ENCODE data around the gene SUN1. TPM values are rescaled to one million over a fixed set of nuclear protein-coding genes. Genes with fewer than 3 reads are reported as not detected.

Gene SUN1
- total RNA-seq, 1 experiment from 2014 or later = 181 TPM

GRCh38 chr7:786472-787255 lies 45.6 kb upstream of the SUN1 start:
- no peak overlapping the region for H2AFZ ChIP-seq (ENCODE audit: low read depth, low read length, poor library complexity, severe bottlenecking)
- POLR2A ChIA-PET = no interaction called here
- no peak overlapping the region for H3K4me3 ChIP-seq (replicated peaks in 1 of 2; ENCODE audit: low read depth in 1 of 2, low read length in 2 of 2)
- H3K27ac ChIP-seq (ENCODE audit: low read depth, low read length) = no peak overlapping the region
- H4K20me1 ChIP-seq (ENCODE audit: insufficient read depth) = no peaks in the 10 kb centered on the region
- H3K79me2 ChIP-seq (ENCODE audit: insufficient read depth, low read length) = no peaks in the 10 kb centered on the region
- no TSS peak for BruUV-seq (replicated peaks)
- TF ChIP-seq TCF7L2 (IDR thresholded peaks at IDR 0.05; ENCODE audit: borderline replicate concordance, extremely low read depth, insufficient read depth, insufficient read length) (no peak), ZNF274 (IDR thresholded peaks at IDR 0.05; ENCODE audit: low read depth, low read length) (no peak), SP1 (IDR thresholded peaks at IDR 0.05; ENCODE audit: low read depth) (no peak), MAX (IDR thresholded peaks at IDR 0.05) (no peak), CTCF (IDR thresholded peaks at IDR 0.05 in 2 of 3, conservative IDR thresholded peaks at IDR 0.05 in 1 of 3; ENCODE audit: borderline replicate concordance in 1 of 3, insufficient read depth in 1 of 3, low read depth in 2 of 3, low read length in 2 of 3) (peak; percentile 88 to 91 (median 90)), RAD21 (IDR thresholded peaks at IDR 0.05; ENCODE audit: low read depth) (peak; percentile 95), POLR2A (IDR thresholded peaks at IDR 0.05; ENCODE audit: borderline replicate concordance, extremely low read depth, insufficient read depth, insufficient read length) (no peak), SIN3A (IDR thresholded peaks at IDR 0.05; ENCODE audit: low read depth) (no peak)
- no peaks in the 10 kb centered on the region for H3K4me1 ChIP-seq (ENCODE audit: control insufficient read depth in 1 of 2, insufficient read depth in 2 of 2, low read length in 2 of 2)
- H3K27me3 ChIP-seq (ENCODE audit: insufficient read depth, low read length) = no peaks in the 10 kb centered on the region
- H3K9me3 ChIP-seq (ENCODE audit: control insufficient read depth in 1 of 2, insufficient read depth in 1 of 2, low read depth in 1 of 2, low read length in 2 of 2) = no peaks in the 10 kb centered on the region
- H3K9me2 ChIP-seq (ENCODE audit: insufficient read depth) = no peaks in the 10 kb centered on the region
- RAD21 ChIA-PET (ENCODE audit: low non-redundant PET in 1 of 2, low total read pairs in 2 of 2, uncharacterized antibody in 2 of 2, unreplicated experiment in 2 of 2) = interaction anchor here (0.6 to 0.8 kb wide), 4 partner anchors 20 to 73 kb away, joined by 3 to 5 read pairs (median 4); no protein-coding TSS in a partner anchor
- H3K9ac ChIP-seq (ENCODE audit: low read length) = no peak overlapping the region
- intact Hi-C loops (cut with micrococcal nuclease) = loop anchor here (1.0 to 5.0 kb wide), 4 partner anchors 50 to 464 kb away; partner anchors contain the start of gene ADAP1
- peak; percentile 18 for DNase-seq (ENCODE audit: low read depth, low spot score)
- no peak overlapping the region for H3K4me2 ChIP-seq (ENCODE audit: low read length)
- peak; percentile 92 for ATAC-seq
- H3K36me3 ChIP-seq (ENCODE audit: control insufficient read depth in 1 of 2, insufficient read depth in 2 of 2, low read length in 2 of 2) = peaks cover 15 to 33% of the 10 kb centered on the region in 2 experiments
- CTCF ChIA-PET = interaction anchor here (0.9 to 1.5 kb wide), 4 partner anchors 50 to 90 kb away, joined by 3 to 4 read pairs (median 4); partner anchors contain the start of gene GET4
